Measurements from ENCODE around the gene PCGF3. TPM values are rescaled to one million over a fixed set of nuclear protein-coding genes. Genes with fewer than 3 reads are reported as not detected.

Gene PCGF3
- total RNA-seq, 1 experiment from 2014 or later = 66.3 TPM

DNA sequence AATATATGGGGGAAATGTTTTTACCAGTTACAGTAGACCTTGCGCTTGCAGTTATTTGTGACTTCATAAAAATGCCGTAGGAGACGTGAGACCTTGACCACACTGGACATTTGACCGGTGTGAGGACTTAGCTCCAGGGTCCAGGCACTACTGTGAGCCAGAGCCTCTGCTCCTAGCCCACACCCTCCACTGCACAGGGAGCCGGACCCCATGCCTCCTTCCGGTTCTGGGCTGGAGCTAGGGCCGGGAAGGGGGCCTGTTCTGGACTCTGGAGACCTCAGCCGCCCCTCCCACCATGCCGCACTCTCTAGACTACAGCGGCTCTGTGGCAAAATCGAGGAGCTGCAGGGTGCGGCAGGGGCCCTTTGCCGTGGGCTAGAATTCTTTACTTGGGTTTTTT is 5.3 kb downstream of the PCGF3 start:
- ChIA-PET POLR2A (no interaction called here), RAD21 (ENCODE audit: low non-redundant PET in 1 of 2, low total read pairs in 2 of 2, uncharacterized antibody in 2 of 2, unreplicated experiment in 2 of 2) (no interaction called here), CTCF (interaction anchor here (1.0 kb wide), 1 partner anchor 27 kb away, joined by 3 read pairs; no protein-coding TSS in a partner anchor)
- no TSS peak for BruUV-seq (replicated peaks)
- Histone ChIP-seq H3K9me2 (ENCODE audit: insufficient read depth) (no peaks in the 10 kb centered on the region), H3K36me3 (ENCODE audit: control insufficient read depth in 1 of 2, insufficient read depth in 2 of 2, low read length in 2 of 2) (no peaks in the 10 kb centered on the region), H3K9ac (ENCODE audit: low read length) (no peak overlapping the region), H2AFZ (ENCODE audit: low read depth, low read length, poor library complexity, severe bottlenecking) (no peak overlapping the region), H3K79me2 (ENCODE audit: insufficient read depth, low read length) (peaks cover 84% of the 10 kb centered on the region), H3K27ac (ENCODE audit: low read depth, low read length) (no peak overlapping the region), H3K4me1 (ENCODE audit: control insufficient read depth in 1 of 2, insufficient read depth in 2 of 2, low read length in 2 of 2) (peaks cover 3 to 4% of the 10 kb centered on the region in 2 experiments; a peak in 3 of 4 replicates), H3K4me3 (replicated peaks in 1 of 2; ENCODE audit: low read depth in 1 of 2, low read length in 2 of 2) (no peak overlapping the region), H3K4me2 (ENCODE audit: low read length) (no peak overlapping the region), H4K20me1 (ENCODE audit: insufficient read depth) (no peaks in the 10 kb centered on the region), H3K27me3 (ENCODE audit: insufficient read depth, low read length) (no peaks in the 10 kb centered on the region), H3K9me3 (ENCODE audit: control insufficient read depth in 1 of 2, insufficient read depth in 1 of 2, low read depth in 1 of 2, low read length in 2 of 2) (no peaks in the 10 kb centered on the region)
- intact Hi-C loops (cut with micrococcal nuclease) = no loop called here
- DNase-seq (ENCODE audit: low read depth, low spot score) (no peak), ATAC-seq (no peak)
- no peak for TF ChIP-seq ZBTB33 (IDR thresholded peaks at IDR 0.05; ENCODE audit: extremely low read depth, insufficient replicate concordance, low read length)
- no peak for TF ChIP-seq SRF (IDR thresholded peaks at IDR 0.05; ENCODE audit: low read depth)
- no peak for TF ChIP-seq CEBPB (IDR thresholded peaks at IDR 0.05; ENCODE audit: low read depth)
- TF ChIP-seq EGR1 (IDR thresholded peaks at IDR 0.05; ENCODE audit: low read depth) = no peak
- TF ChIP-seq EZH2 (IDR thresholded peaks at IDR 0.05) = no peak

DNA sequence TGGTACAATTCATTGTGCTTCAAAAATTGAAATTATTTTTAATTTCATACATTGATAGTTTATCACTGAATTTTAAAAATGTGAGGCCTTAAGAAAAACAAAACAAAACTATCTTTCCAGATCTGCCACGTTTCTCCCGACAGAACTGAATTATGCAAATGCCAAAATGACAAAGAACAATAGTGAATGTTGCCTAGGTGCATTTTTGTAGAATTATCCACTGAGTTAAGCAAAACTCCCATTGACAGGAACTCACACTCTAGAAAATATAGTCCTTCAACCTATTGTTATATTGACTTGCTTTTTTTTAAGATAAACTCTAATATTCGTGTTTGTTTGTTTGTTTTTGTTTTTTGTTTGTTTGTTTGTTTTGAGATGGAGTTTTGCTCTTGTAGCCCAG is 6.5 kb downstream of the PCGF3 start:
- no peak overlapping the region for H3K4me2 ChIP-seq (ENCODE audit: low read length)
- no peak overlapping the region for H2AFZ ChIP-seq (ENCODE audit: low read depth, low read length, poor library complexity, severe bottlenecking)
- no peaks in the 10 kb centered on the region for H3K9me2 ChIP-seq (ENCODE audit: insufficient read depth)
- ChIA-PET POLR2A (no interaction called here), RAD21 (ENCODE audit: low non-redundant PET in 1 of 2, low total read pairs in 2 of 2, uncharacterized antibody in 2 of 2, unreplicated experiment in 2 of 2) (no interaction called here), CTCF (no interaction called here)
- ATAC-seq (no peak), DNase-seq (ENCODE audit: low read depth, low spot score) (no peak)
- no peaks in the 10 kb centered on the region for H4K20me1 ChIP-seq (ENCODE audit: insufficient read depth)
- no peaks in the 10 kb centered on the region for H3K9me3 ChIP-seq (ENCODE audit: control insufficient read depth in 1 of 2, insufficient read depth in 1 of 2, low read depth in 1 of 2, low read length in 2 of 2)
- no peak overlapping the region for H3K9ac ChIP-seq (ENCODE audit: low read length)
- intact Hi-C loops (cut with micrococcal nuclease) = no loop called here
- H3K4me1 ChIP-seq (ENCODE audit: control insufficient read depth in 1 of 2, insufficient read depth in 2 of 2, low read length in 2 of 2) = peaks cover 0 to under 1% of the 10 kb centered on the region in 2 experiments; a peak in 2 of 4 replicates
- H3K36me3 ChIP-seq (ENCODE audit: control insufficient read depth in 1 of 2, insufficient read depth in 2 of 2, low read length in 2 of 2) = no peaks in the 10 kb centered on the region
- H3K79me2 ChIP-seq (ENCODE audit: insufficient read depth, low read length) = peaks cover 73% of the 10 kb centered on the region
- no peak overlapping the region for H3K4me3 ChIP-seq (replicated peaks in 1 of 2; ENCODE audit: low read depth in 1 of 2, low read length in 2 of 2)
- no TSS peak for BruUV-seq (replicated peaks)
- no peaks in the 10 kb centered on the region for H3K27me3 ChIP-seq (ENCODE audit: insufficient read depth, low read length)
- H3K27ac ChIP-seq (ENCODE audit: low read depth, low read length) = no peak overlapping the region
- TF ChIP-seq POLR2A (IDR thresholded peaks at IDR 0.05; ENCODE audit: borderline replicate concordance, extremely low read depth, insufficient read depth, insufficient read length) = no peak
- no peak for TF ChIP-seq EZH2 (IDR thresholded peaks at IDR 0.05)
- TF ChIP-seq, protein P1, sequence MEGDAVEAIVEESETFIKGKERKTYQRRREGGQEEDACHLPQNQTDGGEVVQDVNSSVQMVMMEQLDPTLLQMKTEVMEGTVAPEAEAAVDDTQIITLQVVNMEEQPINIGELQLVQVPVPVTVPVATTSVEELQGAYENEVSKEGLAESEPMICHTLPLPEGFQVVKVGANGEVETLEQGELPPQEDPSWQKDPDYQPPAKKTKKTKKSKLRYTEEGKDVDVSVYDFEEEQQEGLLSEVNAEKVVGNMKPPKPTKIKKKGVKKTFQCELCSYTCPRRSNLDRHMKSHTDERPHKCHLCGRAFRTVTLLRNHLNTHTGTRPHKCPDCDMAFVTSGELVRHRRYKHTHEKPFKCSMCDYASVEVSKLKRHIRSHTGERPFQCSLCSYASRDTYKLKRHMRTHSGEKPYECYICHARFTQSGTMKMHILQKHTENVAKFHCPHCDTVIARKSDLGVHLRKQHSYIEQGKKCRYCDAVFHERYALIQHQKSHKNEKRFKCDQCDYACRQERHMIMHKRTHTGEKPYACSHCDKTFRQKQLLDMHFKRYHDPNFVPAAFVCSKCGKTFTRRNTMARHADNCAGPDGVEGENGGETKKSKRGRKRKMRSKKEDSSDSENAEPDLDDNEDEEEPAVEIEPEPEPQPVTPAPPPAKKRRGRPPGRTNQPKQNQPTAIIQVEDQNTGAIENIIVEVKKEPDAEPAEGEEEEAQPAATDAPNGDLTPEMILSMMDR (IDR thresholded peaks at IDR 0.05 in 2 of 3, conservative IDR thresholded peaks at IDR 0.05 in 1 of 3; ENCODE audit: borderline replicate concordance in 1 of 3, insufficient read depth in 1 of 3, low read depth in 2 of 3, low read length in 2 of 3) = no peak
- TF ChIP-seq CEBPB (IDR thresholded peaks at IDR 0.05; ENCODE audit: low read depth) = no peak
- TF ChIP-seq, protein P2, sequence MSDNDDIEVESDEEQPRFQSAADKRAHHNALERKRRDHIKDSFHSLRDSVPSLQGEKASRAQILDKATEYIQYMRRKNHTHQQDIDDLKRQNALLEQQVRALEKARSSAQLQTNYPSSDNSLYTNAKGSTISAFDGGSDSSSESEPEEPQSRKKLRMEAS (IDR thresholded peaks at IDR 0.05) = no peak
- no peak for TF ChIP-seq ELF1 (IDR thresholded peaks at IDR 0.05; ENCODE audit: borderline replicate concordance, low read depth)
- TF ChIP-seq EGR1 (IDR thresholded peaks at IDR 0.05; ENCODE audit: low read depth) = no peak
- TF ChIP-seq POLR2AphosphoS5 (IDR thresholded peaks at IDR 0.05; ENCODE audit: low read depth, low read length) = no peak
- TF ChIP-seq ATF3 (IDR thresholded peaks at IDR 0.05) = no peak
- TF ChIP-seq SP1 (IDR thresholded peaks at IDR 0.05; ENCODE audit: low read depth) = no peak
- TF ChIP-seq YY1 (IDR thresholded peaks at IDR 0.05; ENCODE audit: extremely low read depth, insufficient replicate concordance, low read depth, low read length) = no peak
- TF ChIP-seq EZH2phosphoT487 (IDR thresholded peaks at IDR 0.05; ENCODE audit: borderline replicate concordance) = no peak
- no peak for TF ChIP-seq ZBTB33 (IDR thresholded peaks at IDR 0.05; ENCODE audit: extremely low read depth, insufficient replicate concordance, low read length)
